HG03097 (cell line): ENCODE data around the gene ARHGEF6.
"Not testable (repeated sequence)": the region's sequence is repeated elsewhere in the genome, so short reads cannot be mapped to it uniquely, and the experiment has no call there.

ENCODE experiments used
- ATAC-seq: cut with Tn5 transposase; IDR thresholded peaks from one replicate; pipeline ENCODE4 v1.9.1; 2021; ENCODE audit not compliant: unreplicated experiment, low FRiP score

Gene ARHGEF6

DNA sequence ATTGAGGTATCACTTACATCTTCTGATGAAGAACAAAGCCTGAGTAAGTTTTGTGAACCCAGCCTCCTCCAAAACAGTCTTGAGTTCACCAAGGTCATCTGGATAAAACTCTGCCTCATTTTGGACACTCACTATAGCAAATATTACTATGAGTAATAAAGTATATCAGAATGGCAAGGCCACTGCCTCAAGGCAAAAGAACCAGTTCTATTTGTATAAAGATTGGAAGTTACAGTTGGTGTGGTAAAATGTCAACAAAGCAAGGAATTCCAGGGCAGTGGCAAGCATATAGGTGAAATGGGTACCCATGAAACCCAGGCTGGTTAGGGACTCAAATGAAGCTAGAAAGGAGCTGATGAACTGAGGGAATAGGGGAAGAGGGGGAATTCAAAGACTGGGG lies 2.4 kb upstream of the ARHGEF6 start:
- no peak for ATAC-seq

DNA sequence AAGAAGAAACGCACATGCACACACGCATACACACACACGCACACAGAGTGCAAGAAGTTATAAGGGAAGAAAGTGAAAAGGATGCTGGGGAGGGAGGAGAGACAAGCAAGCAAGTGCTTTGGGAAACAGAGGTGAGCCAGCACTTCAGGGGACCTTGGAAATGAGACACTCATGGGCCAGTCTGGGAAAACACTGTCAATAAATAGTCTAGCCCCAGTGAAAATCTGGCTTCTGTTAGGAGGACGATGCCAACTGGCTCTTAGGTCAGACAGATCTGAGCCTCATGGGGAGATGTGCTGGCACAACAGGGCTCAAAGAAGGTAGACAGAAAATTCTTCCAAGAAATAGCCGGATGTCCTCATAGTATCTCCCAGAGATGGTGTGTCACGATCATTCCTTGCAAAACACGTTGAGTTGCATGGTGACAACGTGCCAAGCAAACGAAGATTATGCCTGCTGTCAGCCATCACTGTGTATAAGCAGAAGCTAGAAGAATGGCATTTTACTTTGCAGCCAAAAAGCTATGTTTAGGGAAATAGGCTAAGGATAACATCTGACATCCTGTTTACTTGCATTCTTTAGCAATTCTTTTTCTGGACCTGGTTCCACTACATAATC lies 557 bp upstream of the ARHGEF6 start:
- no peak for ATAC-seq

DNA sequence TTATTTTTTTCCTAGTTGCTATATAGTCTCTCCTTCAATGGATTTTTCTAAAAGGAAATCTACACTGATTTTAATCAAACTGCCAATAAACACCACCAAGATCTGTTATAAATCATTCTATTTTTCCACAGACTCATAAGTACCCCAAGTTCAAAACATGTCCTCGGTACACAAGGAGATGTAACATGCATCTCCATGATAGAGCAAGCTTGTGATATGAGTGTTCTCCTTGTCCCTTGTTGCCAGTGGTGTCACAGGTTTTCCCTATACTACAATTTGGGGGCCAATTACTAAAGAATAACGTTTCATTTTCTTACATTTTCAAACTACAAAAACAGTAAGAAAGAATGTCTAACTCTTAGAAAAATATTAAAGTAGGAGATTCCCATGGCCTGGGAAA lies 491 bp downstream of the ARHGEF6 start:
- no peak for ATAC-seq

DNA sequence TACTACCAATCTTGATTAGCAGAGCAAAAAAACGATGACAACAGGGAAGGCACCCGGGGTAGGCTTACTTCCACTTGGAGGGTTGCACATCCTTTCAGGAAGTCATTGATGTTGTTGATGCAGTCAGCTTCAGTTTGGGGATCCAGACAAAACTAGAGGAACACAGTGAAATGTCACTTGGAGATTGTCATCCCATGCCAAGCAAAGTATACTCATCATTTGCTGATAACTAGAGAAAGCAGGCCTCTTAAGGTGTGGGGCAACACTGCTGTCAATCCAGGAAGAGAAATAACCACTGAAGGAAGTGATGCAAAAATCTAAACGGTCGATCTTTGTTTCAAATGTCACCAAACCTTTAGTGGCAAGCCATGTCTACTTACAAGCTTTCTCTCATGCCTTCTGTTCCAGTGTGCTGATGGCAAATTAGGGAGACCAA lies 1.4 kb downstream of the ARHGEF6 start:
- no peak for ATAC-seq

DNA sequence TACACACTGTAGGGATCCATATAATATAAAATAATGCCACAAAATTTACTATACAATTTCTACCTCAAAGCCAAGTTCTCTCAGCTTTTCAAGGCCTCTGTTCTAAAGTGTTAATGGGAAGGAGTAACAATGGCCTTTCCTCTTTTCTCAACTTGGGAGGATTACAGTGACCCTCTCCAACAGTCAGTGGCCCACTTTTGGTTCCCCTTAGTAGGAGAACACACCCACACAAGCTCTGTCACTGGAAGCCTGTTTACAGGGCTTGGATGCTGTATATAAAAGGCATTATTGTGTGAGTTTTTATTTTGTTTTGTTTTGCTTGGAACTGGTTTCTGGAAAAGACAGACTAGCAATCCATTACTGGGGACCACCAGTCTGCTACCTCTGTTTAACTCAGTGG lies 1.8 kb downstream of the ARHGEF6 start:
- no peak for ATAC-seq

DNA sequence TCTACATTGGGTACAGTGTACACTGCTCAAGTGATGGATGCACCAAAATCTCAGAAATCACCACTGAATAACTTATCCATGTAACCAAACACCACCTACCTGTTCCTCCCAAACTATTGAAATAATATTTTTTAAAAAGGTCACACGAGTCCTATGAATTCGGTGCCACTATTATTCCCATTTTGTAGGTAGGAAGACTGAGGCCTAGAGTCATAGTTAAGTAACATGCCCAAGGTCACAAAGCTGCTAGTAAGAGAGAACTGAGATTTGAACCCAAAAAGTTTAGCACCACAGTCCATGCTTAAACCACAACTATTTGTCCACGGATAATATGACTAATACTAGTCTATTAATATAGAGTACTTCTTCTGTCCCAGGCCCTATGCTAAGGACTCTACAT lies 2.7 kb downstream of the ARHGEF6 start:
- ATAC-seq, result no peak

DNA sequence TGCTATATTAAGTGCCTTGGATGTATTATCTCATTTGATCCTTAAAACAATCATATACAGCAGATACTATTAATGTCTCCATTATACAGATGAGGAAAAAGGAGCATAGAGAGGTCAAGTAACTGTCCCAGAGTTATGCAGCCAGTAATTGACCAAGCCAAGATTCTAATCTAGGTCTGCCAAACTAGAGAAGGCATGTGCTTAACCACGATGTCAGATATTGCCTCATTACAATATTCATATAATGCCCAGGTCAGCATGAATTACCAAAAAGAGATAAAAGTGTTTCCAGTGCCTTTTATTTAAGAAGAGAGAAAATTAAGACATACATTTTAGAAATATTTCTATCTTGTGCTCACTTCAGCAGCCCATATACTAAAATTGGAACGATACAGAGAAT lies 7.1 kb downstream of the ARHGEF6 start:
- ATAC-seq, result no peak

DNA sequence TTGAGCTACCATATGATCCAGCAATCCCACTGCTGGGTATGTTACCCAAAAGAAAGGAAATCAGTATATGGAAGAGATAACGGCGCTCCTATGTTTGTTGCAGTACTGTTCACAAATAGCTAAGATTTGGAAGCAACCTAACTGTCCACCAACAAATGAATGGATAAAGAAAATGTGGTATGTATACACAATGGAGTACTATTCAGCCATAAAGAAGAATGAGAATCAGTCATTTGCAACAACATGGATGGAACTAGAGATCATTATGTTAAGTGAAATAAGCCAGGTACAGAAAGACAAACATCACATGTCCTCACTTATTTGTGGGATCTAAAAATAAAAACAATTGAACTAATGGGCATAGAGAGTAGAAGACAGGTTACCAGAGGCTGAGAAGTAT lies 8.9 kb downstream of the ARHGEF6 start:
- ATAC-seq, result not testable (repeated sequence)

DNA sequence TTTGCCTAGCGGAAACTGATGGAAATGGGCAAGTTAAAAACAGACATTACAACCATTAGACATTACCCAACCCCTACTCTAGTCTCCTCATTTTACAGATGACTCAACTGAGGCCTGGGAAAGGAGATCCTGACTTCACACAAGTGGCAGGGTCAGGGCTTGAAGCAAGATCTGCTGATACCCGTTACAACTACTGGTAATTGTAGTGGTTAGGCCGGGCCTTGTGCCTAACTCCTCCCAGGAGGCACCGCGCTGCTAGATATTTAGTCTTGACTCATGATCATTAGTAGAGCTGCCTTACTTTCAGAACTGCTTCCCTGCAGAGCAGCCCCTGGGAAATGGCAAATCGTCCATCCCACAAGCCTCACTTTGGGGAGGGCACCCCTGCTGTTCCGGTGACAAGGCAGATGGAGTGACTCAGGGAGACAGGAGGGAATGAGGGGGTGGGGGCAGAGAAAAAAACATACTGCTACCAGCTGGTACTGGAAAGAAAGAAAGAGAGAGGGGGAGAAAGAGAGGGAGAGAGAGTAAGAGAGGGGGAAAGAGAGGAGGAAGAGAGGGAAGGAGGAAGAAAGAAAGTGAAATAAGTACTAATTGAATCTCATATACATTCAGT lies 12.2 kb downstream of the ARHGEF6 start:
- no peak for ATAC-seq

DNA sequence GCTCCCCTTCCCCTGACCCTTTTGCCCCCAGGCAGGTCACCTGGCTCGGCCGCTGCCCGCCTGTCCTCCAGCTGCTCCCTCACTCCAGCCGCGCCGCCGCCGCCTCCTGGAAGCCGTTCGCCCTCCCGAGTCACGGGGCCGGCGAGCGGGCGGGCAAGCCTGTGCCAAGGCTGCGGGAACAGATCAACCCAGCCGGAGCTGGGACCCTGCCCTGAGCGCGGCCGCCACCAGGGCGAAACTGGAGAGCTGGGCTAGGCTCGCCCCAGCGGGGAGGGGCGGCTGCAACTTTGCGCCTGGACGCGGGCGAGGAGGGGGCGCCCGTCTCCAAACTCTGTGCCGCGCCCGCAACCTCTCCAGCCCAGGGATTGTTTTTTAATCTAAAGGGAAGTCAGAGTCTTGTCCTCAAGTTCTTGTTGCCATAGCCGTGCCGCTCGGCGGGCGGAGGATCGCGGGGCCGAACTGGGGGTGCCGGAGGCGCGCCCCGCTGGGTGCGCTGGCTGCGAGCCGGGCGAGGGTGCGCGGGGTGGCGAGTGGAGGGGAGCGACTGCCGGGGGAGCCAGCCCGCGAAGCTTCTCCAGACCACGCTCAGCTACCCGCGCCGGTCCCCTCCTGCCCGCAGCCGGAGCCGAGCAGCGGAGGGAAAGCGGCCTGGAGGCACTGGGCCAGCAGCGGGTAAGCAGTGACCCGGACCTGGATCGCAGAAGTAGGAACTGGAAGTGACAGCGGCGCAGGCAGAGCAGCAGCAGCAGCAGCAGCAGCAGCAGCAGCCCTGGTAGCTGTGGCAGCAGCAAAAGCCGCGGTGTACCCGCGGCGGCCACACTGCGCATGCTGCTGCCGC lies 13.4 kb downstream of the ARHGEF6 start:
- ATAC-seq, result peak; percentile 46

DNA sequence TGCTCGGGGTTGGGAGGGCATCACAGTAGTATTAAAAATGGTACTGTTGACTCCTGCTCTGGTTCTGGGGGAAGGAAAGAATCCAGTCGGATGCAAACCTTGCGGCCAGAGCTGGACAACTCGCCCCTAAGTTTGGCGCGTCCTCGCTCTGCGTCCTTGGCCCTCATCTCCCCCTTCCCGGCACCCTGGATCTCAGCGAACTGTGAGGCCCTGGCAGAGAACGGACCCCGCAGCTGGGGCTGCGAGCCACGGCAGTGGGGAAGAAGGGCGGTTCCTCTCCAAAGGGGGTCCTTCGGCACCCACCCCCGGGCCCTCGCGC lies 14.0 kb downstream of the ARHGEF6 start:
- no peak for ATAC-seq

DNA sequence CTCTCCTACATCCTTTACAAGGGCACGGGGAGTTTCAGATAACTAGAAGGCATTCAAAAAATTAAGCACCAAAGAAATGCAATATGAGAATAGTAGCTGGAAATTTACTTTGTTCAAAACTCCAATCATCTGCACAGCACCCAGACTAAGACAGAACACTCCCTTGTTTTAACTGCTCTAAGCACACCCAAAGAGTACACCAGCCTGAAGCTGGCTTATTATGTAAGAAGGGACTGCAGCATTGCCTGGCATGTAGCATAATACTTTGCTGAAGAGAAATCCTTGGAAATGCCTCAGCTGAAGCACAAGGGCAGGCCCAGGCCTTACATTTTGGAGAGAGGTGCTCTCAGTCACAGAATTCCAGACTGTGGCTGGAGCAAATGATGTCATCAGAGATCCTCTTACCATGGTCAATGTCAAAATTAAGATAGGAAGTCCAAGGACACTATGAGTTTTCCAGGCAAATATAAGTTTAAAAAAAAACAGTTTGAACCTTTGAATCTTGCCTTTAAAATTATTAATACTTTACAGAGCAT lies 14.8 kb downstream of the ARHGEF6 start:
- ATAC-seq, result no peak

DNA sequence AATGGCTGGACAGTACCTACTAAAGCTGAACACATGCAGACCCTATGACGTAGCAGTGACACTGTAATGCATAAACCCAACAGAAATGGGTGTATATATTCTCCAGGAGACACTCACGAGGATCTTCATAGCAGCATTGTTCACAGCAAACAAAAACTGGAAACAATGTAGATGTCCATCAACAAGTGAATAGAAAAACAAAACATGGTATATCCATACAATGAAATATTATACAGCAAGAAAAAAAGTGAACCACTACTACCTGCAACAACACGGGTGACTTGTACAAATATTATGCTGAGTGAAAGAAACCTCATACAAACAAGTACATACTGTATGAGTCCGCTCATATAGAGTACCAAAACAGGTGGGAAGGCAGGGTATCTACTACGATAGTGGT lies 16.5 kb downstream of the ARHGEF6 start:
- no peak for ATAC-seq

DNA sequence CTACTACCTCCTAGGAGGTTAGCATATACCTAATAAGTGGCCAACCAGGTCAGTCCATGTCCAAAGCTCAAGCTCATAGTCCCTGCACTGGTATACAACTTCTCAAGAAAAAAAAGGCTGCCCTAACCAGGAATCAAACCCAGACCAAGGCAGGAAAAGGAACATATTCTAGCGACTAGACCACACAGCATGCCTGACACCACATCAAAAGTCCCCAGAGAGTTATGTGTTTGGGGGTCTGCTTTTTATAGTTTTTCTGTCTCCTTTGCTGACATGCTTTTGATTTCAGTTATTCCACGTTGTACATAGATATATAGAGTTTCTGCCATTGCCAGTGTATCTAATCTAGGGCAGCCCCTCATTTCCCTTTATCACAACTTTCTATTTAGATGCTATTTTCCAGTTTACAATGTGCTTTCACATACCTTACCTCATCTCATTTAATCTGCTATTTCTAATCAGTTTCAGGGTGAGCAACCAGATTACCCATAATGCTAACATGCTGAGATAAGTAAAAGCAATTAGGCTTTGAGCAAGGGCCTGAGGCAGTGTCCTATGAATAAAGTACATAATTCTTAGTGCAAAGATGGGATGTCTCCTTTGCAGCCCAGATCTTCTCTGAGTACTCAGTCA lies 17.8 kb downstream of the ARHGEF6 start:
- ATAC-seq, result no peak

DNA sequence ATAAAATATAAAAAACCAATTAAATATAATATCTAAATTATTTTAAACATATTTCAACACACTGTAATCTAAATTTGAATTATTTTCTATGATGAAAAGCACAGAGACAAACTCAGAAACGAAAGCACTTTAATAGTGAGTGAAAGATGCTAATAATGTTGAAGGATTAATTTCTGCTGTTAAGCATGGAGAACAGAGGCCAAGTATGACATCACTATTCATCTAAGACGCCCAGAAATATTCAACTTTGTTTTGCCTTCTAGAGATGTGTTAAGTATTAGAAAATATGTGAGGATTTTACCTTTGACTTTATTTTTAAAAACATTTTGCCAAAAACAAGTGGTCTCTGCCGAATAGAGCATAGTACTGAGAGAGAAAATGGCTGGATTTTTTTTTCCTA lies 19.3 kb downstream of the ARHGEF6 start:
- no peak for ATAC-seq

DNA sequence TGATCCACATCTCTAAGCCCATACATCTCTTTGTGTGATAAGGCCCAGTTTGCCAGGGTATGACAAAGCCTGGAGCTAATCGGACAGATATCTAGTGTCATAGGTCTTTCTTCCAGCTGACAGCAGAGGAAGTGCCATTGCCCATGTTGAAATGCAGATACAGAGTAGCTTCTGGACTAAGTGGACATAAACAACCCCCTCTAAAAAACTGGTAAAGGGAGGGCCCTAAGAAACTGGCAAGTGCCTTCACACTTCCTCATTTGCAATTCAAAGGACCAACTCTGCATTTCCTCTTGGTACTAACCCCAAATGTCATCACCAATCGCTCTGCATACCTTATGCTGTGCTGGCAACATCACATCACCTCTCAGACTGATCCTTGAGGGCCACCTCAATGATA lies 20.8 kb downstream of the ARHGEF6 start:
- ATAC-seq, result peak; percentile 85

DNA sequence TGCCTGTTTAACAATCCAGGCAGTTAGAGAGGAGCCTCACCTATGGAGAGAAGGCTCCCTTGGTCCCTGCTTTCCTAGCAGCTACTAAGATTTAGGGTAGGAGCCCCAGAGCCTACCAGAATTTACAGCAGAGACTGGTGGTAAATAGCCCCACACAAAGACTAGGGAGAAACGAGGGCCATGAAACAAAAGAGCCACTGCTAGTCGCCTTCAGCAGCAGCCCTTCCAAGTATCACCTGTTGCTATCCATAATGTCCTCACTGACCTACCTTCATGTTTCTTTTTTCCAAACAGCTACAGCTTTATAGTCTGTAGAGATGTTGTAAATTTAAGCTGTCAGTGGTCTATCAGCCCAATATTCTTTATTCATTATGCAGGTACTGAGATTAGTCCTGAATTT lies 25.3 kb downstream of the ARHGEF6 start:
- ATAC-seq, result no peak

DNA sequence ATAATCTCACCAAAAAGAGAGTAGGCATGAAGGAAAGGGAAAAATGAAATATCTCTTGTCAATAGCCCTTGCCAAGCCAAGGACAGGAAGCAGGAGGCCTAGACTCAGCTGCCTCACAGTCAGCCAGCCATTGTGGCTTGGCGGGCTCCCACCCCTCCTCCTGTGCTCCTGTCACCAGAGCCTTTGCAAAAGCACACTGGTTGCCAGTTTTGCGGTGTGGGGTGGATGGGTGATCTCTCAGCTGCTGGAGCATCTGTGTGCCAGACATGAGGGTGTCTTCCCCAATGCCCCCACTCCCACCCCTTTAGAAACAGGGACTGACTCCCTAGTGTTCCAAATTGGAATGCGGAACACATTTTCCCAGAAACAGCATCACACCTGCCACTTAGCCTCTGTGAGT lies 26.1 kb downstream of the ARHGEF6 start:
- no peak for ATAC-seq

DNA sequence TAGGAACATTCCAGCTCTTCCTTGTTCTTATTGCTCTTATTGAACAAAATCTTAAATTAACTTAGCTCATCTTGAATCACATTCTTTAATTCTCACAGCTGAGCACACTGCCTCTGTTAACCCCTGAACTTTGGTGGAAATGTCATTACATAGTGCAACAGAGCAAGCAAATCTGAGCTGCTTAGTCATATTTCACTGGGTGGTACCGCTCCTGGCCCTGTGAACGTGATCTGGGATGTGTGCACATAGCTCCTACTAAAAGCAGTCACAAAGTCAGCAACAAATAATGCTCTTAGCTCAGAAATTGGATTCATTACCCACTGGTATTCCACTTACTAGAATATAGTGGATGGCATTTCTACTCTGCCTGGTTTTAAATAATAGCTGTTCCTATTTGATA lies 27.9 kb downstream of the ARHGEF6 start:
- no peak for ATAC-seq

DNA sequence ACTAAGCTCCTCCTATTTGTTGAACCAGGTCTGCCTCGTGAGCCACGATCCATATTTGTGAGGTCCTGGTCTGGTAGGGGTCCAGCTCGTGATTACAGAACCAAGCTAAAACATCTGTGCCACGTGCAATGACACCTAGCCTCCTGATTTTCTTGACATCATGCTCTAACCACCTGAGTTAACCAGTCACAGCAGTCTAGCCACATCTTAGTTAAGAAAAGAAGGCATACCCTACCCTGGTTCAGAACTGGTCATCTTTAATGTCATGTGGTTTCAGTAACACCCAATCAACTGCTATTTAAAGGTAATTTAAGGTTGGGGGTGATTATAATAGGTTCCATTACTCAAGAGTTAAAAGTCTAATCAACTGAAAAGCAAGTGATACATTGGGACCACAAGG lies 28.4 kb downstream of the ARHGEF6 start:
- ATAC-seq, result no peak

DNA sequence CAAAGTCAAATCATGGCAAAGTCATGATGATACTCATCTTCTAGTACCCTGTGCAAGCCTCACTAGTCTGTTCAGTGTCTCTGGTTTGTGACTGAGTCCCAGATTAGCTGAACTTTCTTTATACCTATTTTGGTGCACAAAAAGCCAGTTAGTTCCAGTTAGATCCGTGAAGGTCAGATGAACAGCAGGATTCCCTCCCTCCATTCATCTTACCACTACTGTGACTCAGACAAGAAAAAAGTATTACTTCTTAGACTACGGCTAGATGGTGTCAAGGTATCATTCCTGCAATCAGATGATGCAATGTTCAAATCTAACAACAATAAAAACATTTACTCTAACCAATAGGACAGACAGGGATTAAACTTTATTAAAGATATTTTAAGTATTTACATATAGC lies 30.4 kb downstream of the ARHGEF6 start:
- ATAC-seq, result no peak
